Measurements from ENCODE around the gene RNASE11. TPM values are rescaled to one million over a fixed set of nuclear protein-coding genes. Genes with fewer than 3 reads are reported as not detected.

RNASE11 gene
- total and polyA plus RNA-seq, 2 donors: not detected

DNA sequence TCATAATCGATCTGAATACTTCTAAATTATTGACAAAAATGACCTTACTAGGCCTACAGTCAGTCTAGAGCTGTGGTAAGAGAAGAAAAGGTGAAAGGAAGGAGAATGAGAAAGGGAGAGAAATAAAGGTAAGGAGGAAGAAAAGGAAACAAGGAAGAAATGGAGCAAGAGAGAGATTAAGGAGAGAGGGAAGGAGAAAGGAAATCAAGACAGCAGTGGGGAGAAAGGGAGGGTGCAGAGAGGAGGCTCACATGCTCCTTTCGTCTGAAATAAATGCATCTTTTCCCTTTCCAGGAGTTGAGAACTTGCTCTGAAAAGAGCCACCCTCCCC is 30.6 kb downstream of the RNASE11 start:
- H3K27ac ChIP-seq (ENCODE audit: low read depth): no peak overlapping the region
- DNase-seq (ENCODE audit: extremely low spot score): no peak
- H3K4me3 ChIP-seq (ENCODE audit: low read depth, low read length): no peak overlapping the region
- WGBS: 55% methylated on average over 2 of the region's 2 CpGs
- H3K36me3 ChIP-seq (ENCODE audit: insufficient read depth): no peaks in the 10 kb centered on the region
- no peaks in the 10 kb centered on the region for H3K4me1 ChIP-seq (ENCODE audit: insufficient read depth)

DNA sequence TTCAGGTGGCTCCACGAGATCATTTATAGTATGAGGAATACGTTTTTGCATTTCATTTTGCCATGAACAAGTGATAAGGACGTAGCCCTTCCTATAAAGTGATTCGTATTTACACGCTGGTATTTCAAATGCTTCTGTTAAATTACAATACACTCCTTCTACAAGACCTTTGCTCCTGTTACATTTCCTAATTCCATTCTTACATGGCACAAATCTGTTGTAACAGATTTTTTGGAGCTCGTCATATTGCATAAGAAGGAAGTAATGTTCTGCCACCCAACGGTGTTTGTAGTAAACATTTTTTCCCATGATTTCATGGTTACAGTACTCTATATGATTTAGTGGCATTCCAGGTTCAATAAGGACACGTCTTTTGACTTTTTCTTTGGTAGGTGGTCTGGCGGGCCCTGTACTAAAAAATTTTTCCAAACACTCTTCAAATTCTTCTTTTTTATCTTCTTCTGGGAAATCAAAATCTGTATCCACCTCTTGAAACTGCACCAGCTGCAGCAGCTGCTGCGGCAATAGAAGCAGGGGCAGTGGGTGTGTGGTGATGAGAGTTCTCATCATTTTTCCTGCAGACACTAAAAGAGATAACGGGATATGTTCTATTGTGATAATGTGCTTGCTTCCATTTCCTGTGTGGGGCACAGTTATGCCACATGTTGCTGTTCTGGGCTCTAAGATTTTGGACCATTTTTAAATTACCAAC is 31.1 kb downstream of the RNASE11 start:
- no peak for DNase-seq (ENCODE audit: extremely low spot score)
- no peak overlapping the region for H3K4me3 ChIP-seq (ENCODE audit: low read depth, low read length)
- 55% methylated on average over 11 of the region's 11 CpGs for WGBS
- H3K4me1 ChIP-seq (ENCODE audit: insufficient read depth): no peaks in the 10 kb centered on the region
- no peak overlapping the region for H3K27ac ChIP-seq (ENCODE audit: low read depth)
- H3K36me3 ChIP-seq (ENCODE audit: insufficient read depth): no peaks in the 10 kb centered on the region

DNA sequence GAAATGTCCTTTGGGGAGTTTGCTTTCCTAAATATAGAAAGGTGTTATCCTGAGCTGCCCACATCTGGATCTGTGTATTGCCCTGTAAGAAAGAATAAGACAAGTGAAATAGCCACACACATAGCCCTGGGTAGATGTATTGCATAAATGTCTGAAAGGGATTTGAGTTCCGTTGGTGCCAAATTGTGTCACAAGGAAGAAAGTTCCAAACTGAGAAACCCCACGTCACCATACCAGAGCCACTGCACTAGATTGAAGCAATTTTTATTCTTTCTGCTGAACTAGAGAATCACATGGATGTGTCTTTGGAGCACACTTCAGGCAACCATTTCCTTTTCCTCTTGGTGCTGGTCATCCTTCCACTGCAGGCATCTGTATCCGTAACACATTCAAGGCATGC is 32.0 kb downstream of the RNASE11 start:
- Histone ChIP-seq H3K36me3 (ENCODE audit: insufficient read depth) (no peaks in the 10 kb centered on the region), H3K27ac (ENCODE audit: low read depth) (no peak overlapping the region), H3K4me3 (ENCODE audit: low read depth, low read length) (no peak overlapping the region), H3K4me1 (ENCODE audit: insufficient read depth) (no peaks in the 10 kb centered on the region)
- WGBS: 86% methylated on average over 3 of the region's 3 CpGs
- DNase-seq (ENCODE audit: extremely low spot score): no peak

DNA sequence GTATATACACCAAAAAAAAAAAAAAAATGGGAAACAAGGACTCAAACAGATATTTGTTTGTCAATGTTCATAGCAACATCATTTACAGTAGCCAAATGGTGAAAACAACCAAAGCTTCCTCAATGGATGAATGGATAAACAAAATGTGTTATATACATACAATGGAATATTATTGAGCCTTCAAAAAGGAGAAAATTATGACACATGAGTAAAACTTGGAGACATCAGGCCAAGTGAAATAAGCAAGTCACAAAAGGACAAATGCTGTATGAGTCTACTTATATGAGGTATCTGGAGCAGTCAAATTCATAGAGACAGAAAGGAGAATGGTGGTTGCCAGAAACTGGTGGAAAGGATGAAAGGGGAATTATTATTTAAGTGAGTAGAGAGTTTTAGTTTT is 34.8 kb downstream of the RNASE11 start:
- no peak overlapping the region for H3K4me3 ChIP-seq (ENCODE audit: low read depth, low read length)
- no peak for DNase-seq (ENCODE audit: extremely low spot score)
- no peaks in the 10 kb centered on the region for H3K36me3 ChIP-seq (ENCODE audit: insufficient read depth)
- H3K4me1 ChIP-seq (ENCODE audit: insufficient read depth): no peaks in the 10 kb centered on the region
- H3K27ac ChIP-seq (ENCODE audit: low read depth): no peak overlapping the region

DNA sequence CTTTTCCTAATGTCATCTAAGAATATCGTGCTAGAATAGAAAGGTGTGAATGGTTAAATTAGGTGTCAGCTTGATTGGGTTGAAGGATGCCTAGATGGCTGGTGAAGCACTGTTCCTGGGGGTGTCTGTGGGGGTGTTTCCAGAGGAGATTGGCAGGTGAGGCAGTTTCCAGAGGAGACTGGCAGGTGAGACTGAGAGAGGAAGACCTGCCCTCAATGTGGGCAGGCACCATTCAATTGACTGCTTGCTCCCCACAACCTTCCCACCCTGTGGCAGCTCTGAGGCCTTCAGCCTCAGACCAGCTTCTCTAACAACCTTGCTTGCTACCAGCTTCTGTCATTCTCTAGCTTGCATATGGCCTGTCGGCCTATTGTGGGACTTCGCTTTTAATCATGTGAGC is 36.2 kb downstream of the RNASE11 start:
- Histone ChIP-seq H3K4me1 (ENCODE audit: insufficient read depth) (no peaks in the 10 kb centered on the region), H3K27ac (ENCODE audit: low read depth) (no peak overlapping the region), H3K36me3 (ENCODE audit: insufficient read depth) (no peaks in the 10 kb centered on the region), H3K4me3 (ENCODE audit: low read depth, low read length) (no peak overlapping the region)
- 91% methylated on average over 3 of the region's 3 CpGs for WGBS
- DNase-seq (ENCODE audit: extremely low spot score): no peak

DNA sequence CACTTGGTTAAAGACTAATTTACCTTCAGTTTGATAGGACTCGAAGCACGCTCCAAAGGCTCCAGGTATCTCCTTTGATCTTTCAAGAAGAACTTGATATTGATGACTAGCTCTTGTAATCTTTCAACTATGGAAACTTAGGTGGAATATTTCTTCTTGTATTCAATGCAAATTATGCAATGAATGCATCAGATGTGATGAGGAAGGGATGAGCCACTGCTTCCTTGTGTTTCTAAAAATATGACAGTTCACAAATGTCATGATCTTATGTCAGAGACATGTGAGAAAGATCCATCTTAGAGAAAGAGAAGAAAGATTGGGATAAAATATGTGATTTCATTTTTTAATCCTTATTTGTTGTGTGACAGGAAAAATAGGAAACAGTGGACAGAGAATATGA is 36.9 kb downstream of the RNASE11 start:
- Histone ChIP-seq H3K36me3 (ENCODE audit: insufficient read depth) (no peaks in the 10 kb centered on the region), H3K4me1 (ENCODE audit: insufficient read depth) (no peaks in the 10 kb centered on the region), H3K27ac (ENCODE audit: low read depth) (no peak overlapping the region), H3K4me3 (ENCODE audit: low read depth, low read length) (no peak overlapping the region)
- DNase-seq (ENCODE audit: extremely low spot score): no peak
- 91% methylated on average over 2 of the region's 2 CpGs for WGBS

DNA sequence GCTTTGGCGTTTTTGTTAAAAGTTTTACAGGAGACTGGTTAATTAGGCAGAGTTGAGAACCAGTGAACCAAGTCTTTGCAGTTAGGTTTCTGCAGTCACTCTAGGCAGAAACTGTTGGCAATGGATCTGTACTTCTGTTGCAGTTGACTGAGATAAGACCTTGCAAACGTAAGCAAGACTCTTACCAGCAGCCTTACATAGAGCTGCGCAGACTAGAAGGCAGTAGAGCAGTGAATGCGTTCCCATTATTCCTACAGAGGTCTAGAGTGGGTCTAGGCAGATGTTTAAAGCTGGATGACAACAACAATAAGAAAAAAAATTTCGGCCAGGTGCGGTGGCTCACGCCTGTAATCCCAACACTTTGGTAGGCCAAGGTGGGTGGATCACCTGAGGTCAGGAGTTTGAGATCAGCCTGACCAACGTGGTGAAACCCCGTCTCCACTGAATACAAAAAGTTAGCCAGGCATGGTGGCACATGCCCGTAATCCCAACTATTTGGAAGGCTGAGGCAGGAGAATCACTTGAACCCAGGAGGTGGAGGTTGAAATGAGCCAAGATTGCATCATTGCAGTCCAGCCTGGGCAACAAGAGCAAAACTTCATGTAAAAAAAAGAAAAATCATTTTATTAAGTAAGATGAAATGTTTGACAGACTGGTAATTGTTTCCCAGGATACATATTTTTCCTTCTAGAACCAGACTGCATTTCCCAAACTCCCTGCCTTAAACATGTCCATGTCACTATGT is 39.2 kb downstream of the RNASE11 start:
- Histone ChIP-seq H3K27ac (ENCODE audit: low read depth) (no peak overlapping the region), H3K4me3 (ENCODE audit: low read depth, low read length) (no peak overlapping the region), H3K36me3 (ENCODE audit: insufficient read depth) (no peaks in the 10 kb centered on the region), H3K4me1 (ENCODE audit: insufficient read depth) (no peaks in the 10 kb centered on the region)
- WGBS: 83% methylated on average over 10 of the region's 10 CpGs
- no peak for DNase-seq (ENCODE audit: extremely low spot score)

DNA sequence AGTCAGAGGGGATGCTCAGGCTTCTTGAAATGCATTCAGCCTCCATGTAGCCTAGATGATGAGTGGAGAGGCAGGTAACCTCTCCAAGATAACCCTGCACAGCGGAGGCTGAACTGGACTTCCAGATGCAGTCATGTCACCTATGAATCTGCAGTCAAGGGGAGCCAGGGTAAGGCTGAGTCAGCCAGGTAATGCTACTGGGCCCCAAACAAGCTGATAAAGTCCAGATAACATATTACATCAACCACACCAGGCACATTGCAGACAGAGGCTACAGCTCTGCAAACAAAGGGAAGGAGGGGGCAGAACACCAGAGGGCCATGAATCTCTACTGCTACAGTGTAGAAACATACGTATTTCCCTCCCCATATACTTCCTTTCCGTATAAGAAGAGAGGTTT is 40.9 kb downstream of the RNASE11 start:
- Histone ChIP-seq H3K4me1 (ENCODE audit: insufficient read depth) (no peaks in the 10 kb centered on the region), H3K36me3 (ENCODE audit: insufficient read depth) (no peaks in the 10 kb centered on the region), H3K4me3 (ENCODE audit: low read depth, low read length) (no peak overlapping the region), H3K27ac (ENCODE audit: low read depth) (no peak overlapping the region)
- DNase-seq (ENCODE audit: extremely low spot score): no peak
- 67% methylated on average over 3 of the region's 3 CpGs for WGBS

DNA sequence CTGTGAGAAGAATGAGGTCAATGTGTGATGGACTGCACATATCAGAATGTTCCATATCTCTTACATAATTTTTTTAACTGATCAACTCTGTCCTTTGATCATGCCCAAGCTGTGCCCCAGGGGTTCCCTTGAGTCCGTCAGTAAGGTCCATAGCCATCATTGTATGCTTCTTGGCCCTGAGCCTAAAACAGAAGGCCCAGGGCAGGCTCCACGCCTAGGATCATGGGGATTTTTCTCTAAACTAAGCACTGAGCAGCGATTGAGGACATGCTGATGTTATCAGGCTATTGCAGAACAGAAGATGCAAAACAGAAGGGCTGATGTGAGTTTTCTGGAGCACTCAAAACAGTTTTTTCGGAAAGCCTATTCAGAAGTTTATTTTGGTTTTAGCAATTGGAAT is 47.9 kb downstream of the RNASE11 start:
- H3K4me1 ChIP-seq (ENCODE audit: insufficient read depth): no peaks in the 10 kb centered on the region
- H3K27ac ChIP-seq (ENCODE audit: low read depth): no peak overlapping the region
- 27% methylated on average over 4 of the region's 4 CpGs for WGBS
- H3K4me3 ChIP-seq (ENCODE audit: low read depth, low read length): no peak overlapping the region
- no peaks in the 10 kb centered on the region for H3K36me3 ChIP-seq (ENCODE audit: insufficient read depth)
- no peak for DNase-seq (ENCODE audit: extremely low spot score)

Other genes starting within 250 kb of the RNASE11 start
- 13.5 TPM for gene PARP2, start 244.4 kb downstream of the RNASE11 start, total RNA-seq
- 16.0 TPM for gene PARP2, start 244.4 kb downstream of the RNASE11 start, polyA plus RNA-seq
- 17.4 TPM for gene TEP1, start 174.5 kb downstream of the RNASE11 start, total RNA-seq
- gene TEP1, start 174.5 kb downstream of the RNASE11 start, polyA plus RNA-seq: 16.2 TPM
- gene KLHL33, start 151.8 kb downstream of the RNASE11 start, total RNA-seq: 0.69 TPM
- gene KLHL33, start 151.8 kb downstream of the RNASE11 start, polyA plus RNA-seq: 0.42 TPM
- 28.4 TPM for gene OSGEP, start 133.2 kb downstream of the RNASE11 start, total RNA-seq
- 41.1 TPM for gene OSGEP, start 133.2 kb downstream of the RNASE11 start, polyA plus RNA-seq
- 21.2 TPM for gene APEX1, start 132.8 kb downstream of the RNASE11 start, total RNA-seq
- gene APEX1, start 132.8 kb downstream of the RNASE11 start, polyA plus RNA-seq: 147 TPM
- gene PIP4P1, start 126.6 kb downstream of the RNASE11 start, total RNA-seq: 11.9 TPM
- 40.8 TPM for gene PIP4P1, start 126.6 kb downstream of the RNASE11 start, polyA plus RNA-seq
- gene PNP, start 118.6 kb downstream of the RNASE11 start, total RNA-seq: 12.5 TPM
- gene PNP, start 118.6 kb downstream of the RNASE11 start, polyA plus RNA-seq: 25.9 TPM
- not detected for gene RNASE10, start 82.5 kb downstream of the RNASE11 start, total RNA-seq
- 0.20 TPM for gene RNASE10, start 82.5 kb downstream of the RNASE11 start, polyA plus RNA-seq
- gene RNASE9, start 27.0 kb downstream of the RNASE11 start, total RNA-seq: not detected
- gene RNASE9, start 27.0 kb downstream of the RNASE11 start, polyA plus RNA-seq: not detected
- not detected for gene RNASE12, start 3.4 kb upstream of the RNASE11 start, total RNA-seq
- not detected for gene RNASE12, start 3.4 kb upstream of the RNASE11 start, polyA plus RNA-seq
- not detected for gene OR6S1, start 53.7 kb upstream of the RNASE11 start, total RNA-seq
- not detected for gene OR6S1, start 53.7 kb upstream of the RNASE11 start, polyA plus RNA-seq
- gene RNASE4, start 96.6 kb upstream of the RNASE11 start, total RNA-seq: 39.5 TPM
- gene RNASE4, start 96.6 kb upstream of the RNASE11 start, polyA plus RNA-seq: 135 TPM
- gene ANG, start 100.8 kb upstream of the RNASE11 start, total RNA-seq: 7.8 TPM
- 47.3 TPM for gene ANG, start 100.8 kb upstream of the RNASE11 start, polyA plus RNA-seq
- gene EDDM3A, start 157.9 kb upstream of the RNASE11 start, total RNA-seq: not detected
- not detected for gene EDDM3A, start 157.9 kb upstream of the RNASE11 start, polyA plus RNA-seq
- not detected for gene EDDM3B, start 180.4 kb upstream of the RNASE11 start, total RNA-seq
- not detected for gene EDDM3B, start 180.4 kb upstream of the RNASE11 start, polyA plus RNA-seq
- gene RNASE6, start 193.3 kb upstream of the RNASE11 start, total RNA-seq: 5.6 TPM
- gene RNASE6, start 193.3 kb upstream of the RNASE11 start, polyA plus RNA-seq: 18.0 TPM
- gene RNASE1, start 214.8 kb upstream of the RNASE11 start, total RNA-seq: 139 TPM
- 323 TPM for gene RNASE1, start 214.8 kb upstream of the RNASE11 start, polyA plus RNA-seq

Data from urinary bladder (tissue), 4 donors.